Measurements from ENCODE around the gene PLCB4. TPM values are rescaled to one million over a fixed set of nuclear protein-coding genes. Genes with fewer than 3 reads are reported as not detected.

The PLCB4 gene
- total and polyA plus RNA-seq, 2 donors, result 4.8 to 7.6 TPM

GRCh38 chr20:9441948-9442347, 373.1 kb downstream of the PLCB4 start:
- no peaks in the 10 kb centered on the region for H3K27me3 ChIP-seq (ENCODE audit: control insufficient read depth in 2 of 2, insufficient read depth in 1 of 2, low read length in 1 of 2)
- 94% methylated on average over 3 of the region's 3 CpGs for WGBS
- DNase-seq (ENCODE audit: low read depth in 6 of 9, low spot score in 9 of 9), result no peak
- H3K36me3 ChIP-seq (ENCODE audit: control insufficient read depth in 2 of 2, insufficient read depth in 2 of 2, low read length in 1 of 2), result peaks cover 0 to 15% of the 10 kb centered on the region in 2 donors
- H3K4me1 ChIP-seq (ENCODE audit: control insufficient read depth in 2 of 2, insufficient read depth in 2 of 2, low read length in 2 of 2), result no peaks in the 10 kb centered on the region
- no peak overlapping the region for H3K27ac ChIP-seq (ENCODE audit: low read depth in 1 of 2, low read length in 1 of 2)
- no peak overlapping the region for H3K4me3 ChIP-seq (ENCODE audit: low read length in 2 of 2)
- H3K9me3 ChIP-seq (ENCODE audit: control insufficient read depth in 2 of 2, insufficient read depth in 1 of 2, low read length in 1 of 2), result no peaks in the 10 kb centered on the region

- Histone ChIP-seq H3K4me3 (ENCODE audit: low read length in 2 of 2) (no peak overlapping the region), H3K9me3 (ENCODE audit: control insufficient read depth in 2 of 2, insufficient read depth in 1 of 2, low read length in 1 of 2) (no peaks in the 10 kb centered on the region), H3K36me3 (ENCODE audit: control insufficient read depth in 2 of 2, insufficient read depth in 2 of 2, low read length in 1 of 2) (peaks cover 0 to 11% of the 10 kb centered on the region in 2 donors), H3K27ac (ENCODE audit: low read depth in 1 of 2, low read length in 1 of 2) (no peak overlapping the region), H3K4me1 (ENCODE audit: control insufficient read depth in 2 of 2, insufficient read depth in 2 of 2, low read length in 2 of 2) (no peaks in the 10 kb centered on the region), H3K27me3 (ENCODE audit: control insufficient read depth in 2 of 2, insufficient read depth in 1 of 2, low read length in 1 of 2) (no peaks in the 10 kb centered on the region)
- peak in 1 of 9 donors; percentile 10 for DNase-seq (ENCODE audit: low read depth in 6 of 9, low spot score in 9 of 9)
These were observed 374.0 kb downstream of the PLCB4 start for GRCh38 chr20:9442858-9443257.

- 67% methylated on average over 2 of the region's 2 CpGs for WGBS
- Histone ChIP-seq H3K4me1 (ENCODE audit: control insufficient read depth in 2 of 2, insufficient read depth in 2 of 2, low read length in 2 of 2) (no peaks in the 10 kb centered on the region), H3K4me3 (ENCODE audit: low read length in 2 of 2) (no peak overlapping the region), H3K27me3 (ENCODE audit: control insufficient read depth in 2 of 2, insufficient read depth in 1 of 2, low read length in 1 of 2) (no peaks in the 10 kb centered on the region), H3K36me3 (ENCODE audit: control insufficient read depth in 2 of 2, insufficient read depth in 2 of 2, low read length in 1 of 2) (peaks cover 0 to 3% of the 10 kb centered on the region in 2 donors), H3K9me3 (ENCODE audit: control insufficient read depth in 2 of 2, insufficient read depth in 1 of 2, low read length in 1 of 2) (no peaks in the 10 kb centered on the region), H3K27ac (ENCODE audit: low read depth in 1 of 2, low read length in 1 of 2) (no peak overlapping the region)
- DNase-seq (ENCODE audit: low read depth in 6 of 9, low spot score in 9 of 9), result no peak
These were observed 376.0 kb downstream of the PLCB4 start for GRCh38 chr20:9444921-9445320.

- DNase-seq (ENCODE audit: low read depth in 6 of 9, low spot score in 9 of 9), result no peak
- Histone ChIP-seq H3K27me3 (ENCODE audit: control insufficient read depth in 2 of 2, insufficient read depth in 1 of 2, low read length in 1 of 2) (no peaks in the 10 kb centered on the region), H3K36me3 (ENCODE audit: control insufficient read depth in 2 of 2, insufficient read depth in 2 of 2, low read length in 1 of 2) (peaks cover 0 to 3% of the 10 kb centered on the region in 2 donors), H3K4me1 (ENCODE audit: control insufficient read depth in 2 of 2, insufficient read depth in 2 of 2, low read length in 2 of 2) (no peaks in the 10 kb centered on the region), H3K27ac (ENCODE audit: low read depth in 1 of 2, low read length in 1 of 2) (no peak overlapping the region), H3K9me3 (ENCODE audit: control insufficient read depth in 2 of 2, insufficient read depth in 1 of 2, low read length in 1 of 2) (no peaks in the 10 kb centered on the region), H3K4me3 (ENCODE audit: low read length in 2 of 2) (no peak overlapping the region)
These were observed 378.3 kb downstream of the PLCB4 start for GRCh38 chr20:9447182-9447581.

GRCh38 chr20:9453201-9453600, 384.3 kb downstream of the PLCB4 start:
- Histone ChIP-seq H3K9me3 (ENCODE audit: control insufficient read depth in 2 of 2, insufficient read depth in 1 of 2, low read length in 1 of 2) (no peaks in the 10 kb centered on the region), H3K4me3 (ENCODE audit: low read length in 2 of 2) (no peak overlapping the region), H3K36me3 (ENCODE audit: control insufficient read depth in 2 of 2, insufficient read depth in 2 of 2, low read length in 1 of 2) (peaks cover 0 to 2% of the 10 kb centered on the region in 2 donors), H3K27me3 (ENCODE audit: control insufficient read depth in 2 of 2, insufficient read depth in 1 of 2, low read length in 1 of 2) (no peaks in the 10 kb centered on the region), H3K27ac (ENCODE audit: low read depth in 1 of 2, low read length in 1 of 2) (no peak overlapping the region), H3K4me1 (ENCODE audit: control insufficient read depth in 2 of 2, insufficient read depth in 2 of 2, low read length in 2 of 2) (no peaks in the 10 kb centered on the region)
- WGBS, result over 99% methylated on average over 2 of the region's 2 CpGs
- DNase-seq (ENCODE audit: low read depth in 6 of 9, low spot score in 9 of 9), result no peak

GRCh38 chr20:9454791-9455190, 385.9 kb downstream of the PLCB4 start:
- no peak for DNase-seq (ENCODE audit: low read depth in 6 of 9, low spot score in 9 of 9)
- Histone ChIP-seq H3K9me3 (ENCODE audit: control insufficient read depth in 2 of 2, insufficient read depth in 1 of 2, low read length in 1 of 2) (no peaks in the 10 kb centered on the region), H3K4me1 (ENCODE audit: control insufficient read depth in 2 of 2, insufficient read depth in 2 of 2, low read length in 2 of 2) (no peaks in the 10 kb centered on the region), H3K27ac (ENCODE audit: low read depth in 1 of 2, low read length in 1 of 2) (no peak overlapping the region), H3K4me3 (ENCODE audit: low read length in 2 of 2) (no peak overlapping the region), H3K36me3 (ENCODE audit: control insufficient read depth in 2 of 2, insufficient read depth in 2 of 2, low read length in 1 of 2) (peaks cover 0 to 2% of the 10 kb centered on the region in 2 donors), H3K27me3 (ENCODE audit: control insufficient read depth in 2 of 2, insufficient read depth in 1 of 2, low read length in 1 of 2) (no peaks in the 10 kb centered on the region)
- 93% methylated on average over 2 of the region's 2 CpGs for WGBS

GRCh38 chr20:9457136-9457535, 388.2 kb downstream of the PLCB4 start:
- no peak for DNase-seq (ENCODE audit: low read depth in 6 of 9, low spot score in 9 of 9)
- Histone ChIP-seq H3K27me3 (ENCODE audit: control insufficient read depth in 2 of 2, insufficient read depth in 1 of 2, low read length in 1 of 2) (no peaks in the 10 kb centered on the region), H3K36me3 (ENCODE audit: control insufficient read depth in 2 of 2, insufficient read depth in 2 of 2, low read length in 1 of 2) (peaks cover 2 to 7% of the 10 kb centered on the region in 2 donors), H3K4me1 (ENCODE audit: control insufficient read depth in 2 of 2, insufficient read depth in 2 of 2, low read length in 2 of 2) (no peaks in the 10 kb centered on the region), H3K27ac (ENCODE audit: low read depth in 1 of 2, low read length in 1 of 2) (no peak overlapping the region), H3K4me3 (ENCODE audit: low read length in 2 of 2) (no peak overlapping the region), H3K9me3 (ENCODE audit: control insufficient read depth in 2 of 2, insufficient read depth in 1 of 2, low read length in 1 of 2) (no peaks in the 10 kb centered on the region)
- WGBS, result 93% methylated on average over 2 of the region's 2 CpGs

GRCh38 chr20:9458138-9458796, 389.4 kb downstream of the PLCB4 start:
- Histone ChIP-seq H3K36me3 (ENCODE audit: control insufficient read depth in 2 of 2, insufficient read depth in 2 of 2, low read length in 1 of 2) (peaks cover 2 to 7% of the 10 kb centered on the region in 2 donors), H3K27me3 (ENCODE audit: control insufficient read depth in 2 of 2, insufficient read depth in 1 of 2, low read length in 1 of 2) (no peaks in the 10 kb centered on the region), H3K9me3 (ENCODE audit: control insufficient read depth in 2 of 2, insufficient read depth in 1 of 2, low read length in 1 of 2) (no peaks in the 10 kb centered on the region), H3K4me3 (ENCODE audit: low read length in 2 of 2) (no peak overlapping the region), H3K27ac (ENCODE audit: low read depth in 1 of 2, low read length in 1 of 2) (no peak overlapping the region), H3K4me1 (ENCODE audit: control insufficient read depth in 2 of 2, insufficient read depth in 2 of 2, low read length in 2 of 2) (no peaks in the 10 kb centered on the region)
- no peak for DNase-seq (ENCODE audit: low read depth in 6 of 9, low spot score in 9 of 9)
- WGBS, result 93% methylated on average over 1 of the region's 1 CpG

- H3K27ac ChIP-seq (ENCODE audit: low read depth in 1 of 2, low read length in 1 of 2), result no peak overlapping the region
- peaks cover 2 to 7% of the 10 kb centered on the region in 2 donors for H3K36me3 ChIP-seq (ENCODE audit: control insufficient read depth in 2 of 2, insufficient read depth in 2 of 2, low read length in 1 of 2)
- no peak overlapping the region for H3K4me3 ChIP-seq (ENCODE audit: low read length in 2 of 2)
- no peaks in the 10 kb centered on the region for H3K9me3 ChIP-seq (ENCODE audit: control insufficient read depth in 2 of 2, insufficient read depth in 1 of 2, low read length in 1 of 2)
- H3K27me3 ChIP-seq (ENCODE audit: control insufficient read depth in 2 of 2, insufficient read depth in 1 of 2, low read length in 1 of 2), result no peaks in the 10 kb centered on the region
- WGBS, result over 99% methylated on average over 2 of the region's 2 CpGs
- no peak for DNase-seq (ENCODE audit: low read depth in 6 of 9, low spot score in 9 of 9)
- no peaks in the 10 kb centered on the region for H3K4me1 ChIP-seq (ENCODE audit: control insufficient read depth in 2 of 2, insufficient read depth in 2 of 2, low read length in 2 of 2)
These were observed 391.6 kb downstream of the PLCB4 start for GRCh38 chr20:9460518-9460917.
